Thyroid gland (tissue), 4 donors: Measurements from ENCODE around the gene NKTR.

Experiments used
- CTCF ChIP-seq, 6 experiments: fragments of 200-600 bp in 3 of 6; fragments of 450-650 bp in 3 of 6; sonication (generic) in 3 of 6; IDR thresholded peaks; one replicate each; pipeline ENCODE4 v1.5.1; 2016 to 2019; ENCODE audit warnings: antibody characterized with exemption in 6 of 6, mild to moderate bottlenecking in 2 of 6, inconsistent platforms in 1 of 6, moderate library complexity in 1 of 6
- POLR2A ChIP-seq, 2 donors: fragments of 450-650 bp; IDR thresholded peaks; one replicate each; pipeline ENCODE4 v1.6.1; 2017; ENCODE audit warnings: antibody characterized with exemption in 2 of 2, mild to moderate bottlenecking in 2 of 2, moderate library complexity in 1 of 2

- TF ChIP-seq CTCF (IDR thresholded peaks at IDR 0.05): peak in 1 of 6 experiments; percentile 11
- TF ChIP-seq POLR2A (IDR thresholded peaks at IDR 0.05): peak in 1 of 2 donors; percentile 22
These were observed 53.3 kb downstream of the NKTR start, which contains the start of gene ZBTB47 for GRCh38 chr3:42653560-42654330.
